ENCODE measurements around the gene HCFC1R1. TPM values are rescaled to one million over a fixed set of nuclear protein-coding genes. Genes with fewer than 3 reads are reported as not detected.
A peak's percentile ranks its signal among the peaks of the same experiment; 100 is the strongest.
"Not testable (repeated sequence)": the region's sequence is repeated elsewhere in the genome, so short reads cannot be mapped to it uniquely, and the experiment has no call there.

HCFC1R1 gene
- total RNA-seq, 1 experiment from 2014 or later, result 60.0 TPM

DNA sequence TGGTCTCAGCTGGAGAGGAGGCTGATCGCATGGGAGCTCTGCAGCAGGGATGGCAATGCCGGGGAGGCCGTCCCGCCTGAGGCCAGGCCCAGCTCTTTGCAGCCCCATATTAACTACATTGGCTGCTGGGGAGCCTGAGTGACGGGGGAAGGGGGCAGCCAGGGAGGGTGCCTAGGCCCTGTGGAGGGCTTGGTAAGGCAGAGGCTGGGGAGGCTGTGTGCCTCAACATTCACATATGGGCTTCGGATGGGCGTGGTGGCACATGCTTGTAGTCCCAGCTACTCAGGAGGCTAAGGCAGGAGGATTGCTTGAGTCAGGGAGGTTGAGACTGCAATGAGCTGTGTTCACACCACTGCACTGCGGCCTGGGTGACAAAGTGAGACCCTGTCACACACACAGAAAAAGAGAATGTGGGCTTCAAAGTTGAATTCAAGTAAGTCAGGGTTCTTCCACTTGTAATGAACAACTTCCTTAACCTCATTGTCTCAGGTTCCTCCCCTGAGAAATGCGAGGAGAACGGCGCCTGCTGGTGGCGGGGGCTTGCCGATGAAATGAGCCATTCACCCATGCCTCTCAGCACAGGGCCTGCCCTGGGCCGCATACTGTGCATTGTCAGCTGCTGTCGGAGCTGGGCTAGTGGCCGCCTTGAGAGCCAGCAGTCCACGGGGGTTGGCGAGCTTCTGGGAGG is 49.0 kb upstream of the HCFC1R1 start:
- DNase-seq (ENCODE audit: low read depth, low spot score); H3K9ac ChIP-seq (ENCODE audit: low read length); H3K9me3 ChIP-seq (ENCODE audit: control insufficient read depth in 1 of 2, insufficient read depth in 1 of 2, low read depth in 1 of 2, low read length in 2 of 2); H3K27ac ChIP-seq (ENCODE audit: low read depth, low read length); H3K4me2 ChIP-seq (ENCODE audit: low read length); BruUV-seq (replicated peaks); CTCF ChIA-PET; H2AFZ ChIP-seq (ENCODE audit: low read depth, low read length, poor library complexity, severe bottlenecking); H3K9me2 ChIP-seq (ENCODE audit: insufficient read depth); POLR2A ChIA-PET; H3K36me3 ChIP-seq (ENCODE audit: control insufficient read depth in 1 of 2, insufficient read depth in 2 of 2, low read length in 2 of 2); RAD21 ChIA-PET (ENCODE audit: low non-redundant PET in 1 of 2, low total read pairs in 2 of 2, uncharacterized antibody in 2 of 2, unreplicated experiment in 2 of 2); H4K20me1 ChIP-seq (ENCODE audit: insufficient read depth); H3K4me1 ChIP-seq (ENCODE audit: control insufficient read depth in 1 of 2, insufficient read depth in 2 of 2, low read length in 2 of 2); H3K4me3 ChIP-seq (replicated peaks in 1 of 2; ENCODE audit: low read depth in 1 of 2, low read length in 2 of 2); H3K27me3 ChIP-seq (ENCODE audit: insufficient read depth, low read length); H3K79me2 ChIP-seq (ENCODE audit: insufficient read depth, low read length); intact Hi-C loops (cut with micrococcal nuclease): not testable (repeated sequence)
- peak in 2 of 3 experiments; percentile 7 to 15; a peak in 1 of 6 replicates for TF ChIP-seq CTCF (IDR thresholded peaks at IDR 0.05 in 2 of 3, conservative IDR thresholded peaks at IDR 0.05 in 1 of 3; ENCODE audit: borderline replicate concordance in 1 of 3, insufficient read depth in 1 of 3, low read depth in 2 of 3, low read length in 2 of 3)
- ATAC-seq, result peak; percentile 72

DNA sequence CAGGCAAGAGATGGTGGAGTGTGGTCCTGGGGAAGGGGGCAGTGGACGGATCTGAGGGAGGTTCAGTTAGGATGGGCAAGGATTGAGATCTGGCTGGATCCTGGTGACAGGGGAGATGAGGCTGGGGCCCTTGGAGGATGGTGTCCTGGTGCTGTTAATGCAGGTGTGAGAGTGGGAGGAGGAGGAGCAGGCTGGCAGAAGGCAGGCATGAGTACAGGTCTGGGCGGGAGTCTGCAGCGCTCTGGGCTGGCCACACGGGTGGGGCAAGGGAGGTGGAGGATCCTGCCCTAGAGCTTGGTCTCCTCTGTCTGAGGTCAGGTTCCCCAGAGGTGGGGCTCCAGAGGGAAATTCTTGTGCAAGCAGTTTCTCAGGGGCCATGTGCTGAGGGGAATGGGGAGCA is 48.4 kb upstream of the HCFC1R1 start:
- DNase-seq (ENCODE audit: low read depth, low spot score); H3K4me3 ChIP-seq (replicated peaks in 1 of 2; ENCODE audit: low read depth in 1 of 2, low read length in 2 of 2); H3K79me2 ChIP-seq (ENCODE audit: insufficient read depth, low read length); intact Hi-C loops (cut with micrococcal nuclease); H3K9me3 ChIP-seq (ENCODE audit: control insufficient read depth in 1 of 2, insufficient read depth in 1 of 2, low read depth in 1 of 2, low read length in 2 of 2); H3K4me2 ChIP-seq (ENCODE audit: low read length); H3K9ac ChIP-seq (ENCODE audit: low read length); POLR2A ChIA-PET; BruUV-seq (replicated peaks); H3K27me3 ChIP-seq (ENCODE audit: insufficient read depth, low read length); H3K36me3 ChIP-seq (ENCODE audit: control insufficient read depth in 1 of 2, insufficient read depth in 2 of 2, low read length in 2 of 2); RAD21 ChIA-PET (ENCODE audit: low non-redundant PET in 1 of 2, low total read pairs in 2 of 2, uncharacterized antibody in 2 of 2, unreplicated experiment in 2 of 2); H4K20me1 ChIP-seq (ENCODE audit: insufficient read depth); CTCF ChIA-PET; H3K9me2 ChIP-seq (ENCODE audit: insufficient read depth); H2AFZ ChIP-seq (ENCODE audit: low read depth, low read length, poor library complexity, severe bottlenecking); H3K27ac ChIP-seq (ENCODE audit: low read depth, low read length); H3K4me1 ChIP-seq (ENCODE audit: control insufficient read depth in 1 of 2, insufficient read depth in 2 of 2, low read length in 2 of 2): not testable (repeated sequence)
- ATAC-seq, result peak; percentile 50; the same call in 1 of the 2 replicates

Data from HCT116 (cell line).